GM12891 (cell line): ENCODE results near the gene CORO1C.
"Not testable (repeated sequence)": the region's sequence is repeated elsewhere in the genome, so short reads cannot be mapped to it uniquely, and the experiment has no call there.

Experiments
- DNase-seq: peaks from one replicate; pipeline ENCODE4 v3.0.0; 2011; ENCODE audit warnings: low spot score; ENCODE audit not compliant: insufficient read length
- FAIRE-seq: peaks from 2 replicates; lab custom pipeline; 2011; peaks lifted over from hg19 to GRCh38; lab: Jason Lieb, UNC
- PAX5 ChIP-seq: IDR thresholded peaks from 2 replicates; pipeline ENCODE4 v1.6.1; 2011; ENCODE audit warnings: low read length, moderate library complexity, mild to moderate bottlenecking; ENCODE audit not compliant: insufficient read depth, severe bottlenecking
- POLR2A ChIP-seq: IDR thresholded peaks from 2 replicates; pipeline ENCODE4 v1.6.1; 2011; ENCODE audit warnings: low read depth, low read length, control low read depth
- POLR2AphosphoS5 ChIP-seq: IDR thresholded peaks from 2 replicates; pipeline ENCODE4 v1.6.1; 2011; ENCODE audit warnings: low read depth, low read length, control low read depth
- POU2F2 ChIP-seq: IDR thresholded peaks from 2 replicates; pipeline ENCODE4 v1.6.1; 2011; ENCODE audit warnings: low read depth, mild to moderate bottlenecking, control low read depth, low read length, moderate library complexity
- SPI1 ChIP-seq: IDR thresholded peaks from 2 replicates; pipeline ENCODE4 v1.6.1; 2011; ENCODE audit warnings: low read depth, low read length, control low read depth
- TAF1 ChIP-seq: IDR thresholded peaks from 2 replicates; pipeline ENCODE4 v1.6.1; 2011; ENCODE audit warnings: low read depth, low read length, control low read depth

The CORO1C gene

GRCh38 chr12:108635201-108635996 lies 95.9 kb downstream of the CORO1C start:
- no peak for TF ChIP-seq PAX5
- peak; percentile 98 for TF ChIP-seq POU2F2
- peak; percentile 93 for TF ChIP-seq POLR2AphosphoS5
- peak; percentile 96 for TF ChIP-seq POLR2A
- TF ChIP-seq SPI1, result peak; percentile 93
- 0 out of 2 replicates have a peak, but pooled peaks have one; percentile 59 for TF ChIP-seq TAF1
- DNase-seq, result peak; percentile 56
- FAIRE-seq, result peak; percentile 94

GRCh38 chr12:108634341-108634751 lies 97.0 kb downstream of the CORO1C start:
- FAIRE-seq (no peak), DNase-seq (no peak)
- no peak for TF ChIP-seq POLR2A
- no peak for TF ChIP-seq PAX5
- no peak for TF ChIP-seq SPI1
- TF ChIP-seq POLR2AphosphoS5, result no peak
- no peak for TF ChIP-seq TAF1
- TF ChIP-seq POU2F2, result no peak

- TF ChIP-seq TAF1 (peak; percentile 37; the same call in 1 of the 2 replicates), POLR2AphosphoS5 (peak; percentile 54; the same call in 1 of the 2 replicates), POU2F2 (0 out of 2 replicates have a peak, but pooled peaks have one; percentile 28), PAX5 (peak; percentile 89), SPI1 (peak; percentile 93), POLR2A (no peak)
- FAIRE-seq (peak; percentile 95), DNase-seq (peak; percentile 68)
Measured at GRCh38 chr12:108633534-108634248, 97.6 kb downstream of the CORO1C start, which contains the start of gene SELPLG. Gene SELPLG (minus strand): TSS chr12:108633894. CDS start chr12:108624307, 9,587 bp downstream.

GRCh38 chr12:108633081-108633533 lies 98.2 kb downstream of the CORO1C start:
- DNase-seq (no peak), FAIRE-seq (no peak)
- TF ChIP-seq PAX5 (no peak), TAF1 (no peak), POLR2AphosphoS5 (no peak), POU2F2 (no peak), POLR2A (no peak), SPI1 (no peak)

GRCh38 chr12:108631261-108631660 lies 100.1 kb downstream of the CORO1C start:
- DNase-seq, FAIRE-seq: not testable (repeated sequence)

- DNase-seq, result no peak
- TF ChIP-seq PAX5 (no peak), TAF1 (no peak), POLR2A (no peak), POU2F2 (no peak), POLR2AphosphoS5 (no peak)
- FAIRE-seq, result no peak
Measured at GRCh38 chr12:108630481-108631207, 100.7 kb downstream of the CORO1C start.

- no peak for FAIRE-seq
Measured at GRCh38 chr12:108629824-108630476, 101.4 kb downstream of the CORO1C start.

GRCh38 chr12:108629151-108629550 lies 102.2 kb downstream of the CORO1C start:
- FAIRE-seq (no peak), DNase-seq (no peak)
- TF ChIP-seq POU2F2 (no peak), PAX5 (no peak), SPI1 (no peak), TAF1 (no peak), POLR2A (no peak), POLR2AphosphoS5 (no peak)

More at GRCh38 chr12:108629824-108630476, 101.4 kb downstream of the CORO1C start:
- DNase-seq, result no peak
- TF ChIP-seq SPI1, result no peak

GRCh38 chr12:108627134-108627920 lies 104.0 kb downstream of the CORO1C start:
- FAIRE-seq (no peak), DNase-seq (no peak)
- no peak for TF ChIP-seq POLR2AphosphoS5
- no peak for TF ChIP-seq PAX5
- no peak for TF ChIP-seq SPI1
